Kidney (tissue), 14 donors: ENCODE data around the gene ZNF202. TPM values are rescaled to one million over a fixed set of nuclear protein-coding genes. Genes with fewer than 3 reads are reported as not detected.

Experiments
- DNase-seq, 5 donors: peaks; one replicate each; pipeline ENCODE4 v3.0.0-alpha.2; 2013 to 2020
- FAIRE-seq: peaks from 2 replicates; lab custom pipeline; 2012; peaks lifted over from hg19 to GRCh38; lab: Jason Lieb, UNC
- H3K27ac ChIP-seq, 2 donors: one replicate each; pipeline ENCODE4 v1.7.0; 2013; ENCODE audit warnings: low read depth in 2 of 2, low read length in 2 of 2, inconsistent platforms in 1 of 2
- H3K27me3 ChIP-seq: one replicate; pipeline ENCODE4 v1.7.1; 2013; ENCODE audit warnings: low read length, inconsistent platforms; ENCODE audit not compliant: control insufficient read depth, insufficient read depth
- H3K36me3 ChIP-seq, 3 donors: one replicate each; pipeline versions ENCODE4 v1.7.0 to v1.7.1; 2013; ENCODE audit warnings: low read length in 3 of 3, control low read depth in 1 of 3, inconsistent platforms in 1 of 3; ENCODE audit not compliant: insufficient read depth in 3 of 3, control insufficient read depth in 2 of 3
- H3K4me1 ChIP-seq, 3 donors: one replicate each; pipeline versions ENCODE4 v1.7.0 to v1.7.1; 2013; ENCODE audit warnings: low read length in 3 of 3, inconsistent platforms in 1 of 3, low read depth in 1 of 3; ENCODE audit not compliant: control insufficient read depth in 2 of 3, insufficient read depth in 2 of 3
- H3K4me3 ChIP-seq, 3 donors: one replicate each; pipeline versions ENCODE4 v1.7.0 to v1.8.1; 2013; ENCODE audit warnings: low read length in 3 of 3, control low read depth in 1 of 3, inconsistent platforms in 1 of 3
- H3K9ac ChIP-seq, 3 donors: one replicate each; pipeline versions ENCODE4 v1.7.0 to v1.7.1; 2013; ENCODE audit warnings: low read length in 3 of 3, control low read depth in 1 of 3, inconsistent platforms in 1 of 3
- H3K9me3 ChIP-seq, 3 donors: one replicate each; pipeline versions ENCODE4 v1.7.0 to v1.7.1; 2013; ENCODE audit warnings: low read length in 3 of 3, control low read depth in 1 of 3, inconsistent platforms in 1 of 3; ENCODE audit not compliant: control insufficient read depth in 2 of 3, insufficient read depth in 1 of 3
- CTCF ChIP-seq: IDR thresholded peaks from 3 replicates; pipeline ENCODE4 v1.5.1; 2012; ENCODE audit warnings: mild to moderate bottlenecking, moderate library complexity, borderline replicate concordance; ENCODE audit not compliant: insufficient read depth; ENCODE audit errors: extremely low read depth
- intact Hi-C: fragments of 100-400 bp; cut with DNase I; formaldehyde crosslinking; loops from one replicate; pipeline ENCODE4 v1.11.1; 2022
- polyA plus RNA-seq: library from polyadenylated mRNA; stranded (reverse); fragments of 350-450 nt; fragmentation: Illumina TruSeq; extraction: RNeasy Lipid Tissue Mini Kit (QIAGEN cat#74804); gene quantifications from one replicate; pipeline ENCODE4 v1.2.3, GENCODE V29; 2014; ENCODE audit warnings: low read depth, low replicate concordance; ENCODE audit not compliant: insufficient read depth
- total RNA-seq: library from RNA; stranded (reverse); fragmentation: NEBNext Ultra II Directional; extraction: Animal tissue kit (Norgen Biotek cat#: 25700); gene quantifications from one replicate; pipeline ENCODE4 v1.2.1, GENCODE V29; 2021
- donor health status: control.
- donor health status: control.
- donor health status: control.
- donor health status: control.
- donor health status: control.
- donor health status: DM: yes; HTN: yes; CAD: no.
- donor health status: Normal renal cell carcinoma (clear cell type).

The ZNF202 gene
- total and polyA plus RNA-seq, 2 donors from 2014 or later, result 4.5 to 9.8 TPM

- Histone ChIP-seq H3K9me3 (peaks cover 0 to 9% (median 8%) of the 10 kb centered on the region in 3 donors), H3K36me3 (no peaks in the 10 kb centered on the region), H3K27me3 (no peaks in the 10 kb centered on the region), H3K4me3 (no peak overlapping the region), H3K4me1 (no peaks in the 10 kb centered on the region), H3K9ac (no peak overlapping the region), H3K27ac (no peak overlapping the region)
- intact Hi-C loops, result no loop called here
- no peak for FAIRE-seq
- TF ChIP-seq CTCF, result no peak
- no peak for DNase-seq
These were observed 21.0 kb upstream of the ZNF202 start for GRCh38 chr11:123762422-123762821.

GRCh38 chr11:123760894-123761293 lies 19.4 kb upstream of the ZNF202 start:
- Histone ChIP-seq H3K4me1 (no peaks in the 10 kb centered on the region), H3K27ac (no peak overlapping the region), H3K4me3 (no peak overlapping the region), H3K9ac (no peak overlapping the region), H3K9me3 (peaks cover 0 to 9% (median 8%) of the 10 kb centered on the region in 3 donors), H3K36me3 (no peaks in the 10 kb centered on the region), H3K27me3 (no peaks in the 10 kb centered on the region)
- no peak for DNase-seq
- intact Hi-C loops, result no loop called here
- TF ChIP-seq CTCF, result no peak
- FAIRE-seq, result no peak

- Histone ChIP-seq H3K9me3 (peaks cover 0 to 9% (median 6%) of the 10 kb centered on the region in 3 donors), H3K4me3 (no peak overlapping the region), H3K27me3 (no peaks in the 10 kb centered on the region), H3K36me3 (no peaks in the 10 kb centered on the region), H3K4me1 (no peaks in the 10 kb centered on the region), H3K9ac (no peak overlapping the region), H3K27ac (no peak overlapping the region)
- no peak for FAIRE-seq
- no peak for TF ChIP-seq CTCF
- intact Hi-C loops, result no loop called here
- DNase-seq, result no peak
These were observed 16.5 kb upstream of the ZNF202 start for GRCh38 chr11:123757976-123758375.

GRCh38 chr11:123755813-123756212 lies 14.4 kb upstream of the ZNF202 start:
- H3K4me3 ChIP-seq, result no peak overlapping the region
- no peaks in the 10 kb centered on the region for H3K36me3 ChIP-seq
- no peak for DNase-seq
- H3K9ac ChIP-seq, result no peak overlapping the region
- intact Hi-C loops, result no loop called here
- no peaks in the 10 kb centered on the region for H3K27me3 ChIP-seq
- FAIRE-seq, result no peak
- TF ChIP-seq CTCF, result no peak
- H3K9me3 ChIP-seq, result no peaks in the 10 kb centered on the region
- no peaks in the 10 kb centered on the region for H3K4me1 ChIP-seq
- no peak overlapping the region for H3K27ac ChIP-seq
